ENCODE data around the gene PLCG2.

Gene PLCG2

GRCh38 chr16:81899601-81900000, 120.5 kb downstream of the PLCG2 start:
- Histone ChIP-seq H3K4me3 (ENCODE audit: low read length) (no peak overlapping the region), H3K36me3 (ENCODE audit: insufficient read depth, low read length) (no peaks in the 10 kb centered on the region), H3K4me1 (ENCODE audit: insufficient read depth, low read length) (no peaks in the 10 kb centered on the region), H2AFZ (ENCODE audit: low read depth, low read length) (no peak overlapping the region), H3K27me3 (ENCODE audit: insufficient read depth, low read length) (no peaks in the 10 kb centered on the region), H3K9me3 (ENCODE audit: low read length) (no peaks in the 10 kb centered on the region)

GRCh38 chr16:81900014-81900413, 120.9 kb downstream of the PLCG2 start:
- Histone ChIP-seq H3K27me3 (ENCODE audit: insufficient read depth, low read length) (no peaks in the 10 kb centered on the region), H2AFZ (ENCODE audit: low read depth, low read length) (no peak overlapping the region), H3K4me3 (ENCODE audit: low read length) (no peak overlapping the region), H3K4me1 (ENCODE audit: insufficient read depth, low read length) (no peaks in the 10 kb centered on the region), H3K9me3 (ENCODE audit: low read length) (no peaks in the 10 kb centered on the region), H3K36me3 (ENCODE audit: insufficient read depth, low read length) (no peaks in the 10 kb centered on the region)

GRCh38 chr16:81900456-81900855, 121.4 kb downstream of the PLCG2 start:
- Histone ChIP-seq H3K9me3 (ENCODE audit: low read length) (no peaks in the 10 kb centered on the region), H3K4me1 (ENCODE audit: insufficient read depth, low read length) (no peaks in the 10 kb centered on the region), H3K27me3 (ENCODE audit: insufficient read depth, low read length) (no peaks in the 10 kb centered on the region), H3K4me3 (ENCODE audit: low read length) (no peak overlapping the region), H2AFZ (ENCODE audit: low read depth, low read length) (no peak overlapping the region), H3K36me3 (ENCODE audit: insufficient read depth, low read length) (no peaks in the 10 kb centered on the region)

- Histone ChIP-seq H3K4me3 (ENCODE audit: low read length) (no peak overlapping the region), H2AFZ (ENCODE audit: low read depth, low read length) (no peak overlapping the region), H3K9me3 (ENCODE audit: low read length) (no peaks in the 10 kb centered on the region), H3K27me3 (ENCODE audit: insufficient read depth, low read length) (no peaks in the 10 kb centered on the region), H3K36me3 (ENCODE audit: insufficient read depth, low read length) (no peaks in the 10 kb centered on the region), H3K4me1 (ENCODE audit: insufficient read depth, low read length) (no peaks in the 10 kb centered on the region)
Observed at GRCh38 chr16:81901484-81901883, 122.4 kb downstream of the PLCG2 start.

GRCh38 chr16:81902025-81902424, 122.9 kb downstream of the PLCG2 start:
- H3K9me3 ChIP-seq (ENCODE audit: low read length): no peaks in the 10 kb centered on the region
- H3K36me3 ChIP-seq (ENCODE audit: insufficient read depth, low read length): no peaks in the 10 kb centered on the region
- H3K4me1 ChIP-seq (ENCODE audit: insufficient read depth, low read length): no peaks in the 10 kb centered on the region
- no peak overlapping the region for H3K4me3 ChIP-seq (ENCODE audit: low read length)
- no peaks in the 10 kb centered on the region for H3K27me3 ChIP-seq (ENCODE audit: insufficient read depth, low read length)
- H2AFZ ChIP-seq (ENCODE audit: low read depth, low read length): no peak overlapping the region

GRCh38 chr16:81904320-81904719, 125.2 kb downstream of the PLCG2 start:
- Histone ChIP-seq H3K4me3 (ENCODE audit: low read length) (no peak overlapping the region), H3K27me3 (ENCODE audit: insufficient read depth, low read length) (no peaks in the 10 kb centered on the region), H3K36me3 (ENCODE audit: insufficient read depth, low read length) (no peaks in the 10 kb centered on the region), H3K9me3 (ENCODE audit: low read length) (no peaks in the 10 kb centered on the region), H2AFZ (ENCODE audit: low read depth, low read length) (no peak overlapping the region), H3K4me1 (ENCODE audit: insufficient read depth, low read length) (no peaks in the 10 kb centered on the region)

GRCh38 chr16:81905277-81905676, 126.2 kb downstream of the PLCG2 start:
- Histone ChIP-seq H3K4me1 (ENCODE audit: insufficient read depth, low read length) (no peaks in the 10 kb centered on the region), H2AFZ (ENCODE audit: low read depth, low read length) (no peak overlapping the region), H3K9me3 (ENCODE audit: low read length) (no peaks in the 10 kb centered on the region), H3K4me3 (ENCODE audit: low read length) (no peak overlapping the region), H3K36me3 (ENCODE audit: insufficient read depth, low read length) (no peaks in the 10 kb centered on the region), H3K27me3 (ENCODE audit: insufficient read depth, low read length) (no peaks in the 10 kb centered on the region)

GRCh38 chr16:81907681-81908080, 128.6 kb downstream of the PLCG2 start:
- Histone ChIP-seq H2AFZ (ENCODE audit: low read depth, low read length) (no peak overlapping the region), H3K36me3 (ENCODE audit: insufficient read depth, low read length) (no peaks in the 10 kb centered on the region), H3K9me3 (ENCODE audit: low read length) (no peaks in the 10 kb centered on the region), H3K4me3 (ENCODE audit: low read length) (no peak overlapping the region), H3K4me1 (ENCODE audit: insufficient read depth, low read length) (no peaks in the 10 kb centered on the region), H3K27me3 (ENCODE audit: insufficient read depth, low read length) (no peaks in the 10 kb centered on the region)

- no peak overlapping the region for H2AFZ ChIP-seq (ENCODE audit: low read depth, low read length)
- H3K9me3 ChIP-seq (ENCODE audit: low read length): no peaks in the 10 kb centered on the region
- no peaks in the 10 kb centered on the region for H3K36me3 ChIP-seq (ENCODE audit: insufficient read depth, low read length)
- H3K4me3 ChIP-seq (ENCODE audit: low read length): no peak overlapping the region
- H3K27me3 ChIP-seq (ENCODE audit: insufficient read depth, low read length): no peaks in the 10 kb centered on the region
- H3K4me1 ChIP-seq (ENCODE audit: insufficient read depth, low read length): no peaks in the 10 kb centered on the region
Observed at GRCh38 chr16:81908466-81909262, 129.6 kb downstream of the PLCG2 start.

GRCh38 chr16:81910366-81910885, 131.3 kb downstream of the PLCG2 start:
- Histone ChIP-seq H3K4me3 (ENCODE audit: low read length) (no peak overlapping the region), H3K27me3 (ENCODE audit: insufficient read depth, low read length) (no peaks in the 10 kb centered on the region), H3K9me3 (ENCODE audit: low read length) (no peaks in the 10 kb centered on the region), H3K4me1 (ENCODE audit: insufficient read depth, low read length) (no peaks in the 10 kb centered on the region), H3K36me3 (ENCODE audit: insufficient read depth, low read length) (no peaks in the 10 kb centered on the region), H2AFZ (ENCODE audit: low read depth, low read length) (no peak overlapping the region)

- Histone ChIP-seq H3K4me3 (ENCODE audit: low read length) (no peak overlapping the region), H3K27me3 (ENCODE audit: insufficient read depth, low read length) (no peaks in the 10 kb centered on the region), H2AFZ (ENCODE audit: low read depth, low read length) (no peak overlapping the region), H3K36me3 (ENCODE audit: insufficient read depth, low read length) (no peaks in the 10 kb centered on the region), H3K4me1 (ENCODE audit: insufficient read depth, low read length) (no peaks in the 10 kb centered on the region), H3K9me3 (ENCODE audit: low read length) (no peaks in the 10 kb centered on the region)
Observed at GRCh38 chr16:81912395-81912794, 133.3 kb downstream of the PLCG2 start.

- no peaks in the 10 kb centered on the region for H3K36me3 ChIP-seq (ENCODE audit: insufficient read depth, low read length)
- H3K9me3 ChIP-seq (ENCODE audit: low read length): no peaks in the 10 kb centered on the region
- H3K27me3 ChIP-seq (ENCODE audit: insufficient read depth, low read length): no peaks in the 10 kb centered on the region
- H3K4me3 ChIP-seq (ENCODE audit: low read length): no peak overlapping the region
- H3K4me1 ChIP-seq (ENCODE audit: insufficient read depth, low read length): no peaks in the 10 kb centered on the region
- no peak overlapping the region for H2AFZ ChIP-seq (ENCODE audit: low read depth, low read length)
Observed at GRCh38 chr16:81913222-81913621, 134.1 kb downstream of the PLCG2 start.

GRCh38 chr16:81917375-81917774, 138.3 kb downstream of the PLCG2 start:
- no peak overlapping the region for H3K4me3 ChIP-seq (ENCODE audit: low read length)
- no peaks in the 10 kb centered on the region for H3K36me3 ChIP-seq (ENCODE audit: insufficient read depth, low read length)
- no peak overlapping the region for H2AFZ ChIP-seq (ENCODE audit: low read depth, low read length)
- no peaks in the 10 kb centered on the region for H3K27me3 ChIP-seq (ENCODE audit: insufficient read depth, low read length)
- no peaks in the 10 kb centered on the region for H3K9me3 ChIP-seq (ENCODE audit: low read length)
- H3K4me1 ChIP-seq (ENCODE audit: insufficient read depth, low read length): no peaks in the 10 kb centered on the region

- Histone ChIP-seq H2AFZ (ENCODE audit: low read depth, low read length) (no peak overlapping the region), H3K4me3 (ENCODE audit: low read length) (no peak overlapping the region), H3K36me3 (ENCODE audit: insufficient read depth, low read length) (no peaks in the 10 kb centered on the region), H3K4me1 (ENCODE audit: insufficient read depth, low read length) (no peaks in the 10 kb centered on the region), H3K9me3 (ENCODE audit: low read length) (no peaks in the 10 kb centered on the region), H3K27me3 (ENCODE audit: insufficient read depth, low read length) (no peaks in the 10 kb centered on the region)
Observed at GRCh38 chr16:81918927-81919326, 139.8 kb downstream of the PLCG2 start.
